IMR-90 (cell line): Measurements from ENCODE around the gene DSE. TPM values are rescaled to one million over a fixed set of nuclear protein-coding genes. Genes with fewer than 3 reads are reported as not detected.

Experiments used
- ATAC-seq: fragments of 200-7000 bp; cut with Tn5 transposase; 2 replicates; pipeline ENCODE4 v1.9.1; 2020; ENCODE audit warnings: low read depth, mild to moderate bottlenecking, moderate library complexity
- BruUV-seq: library from RNA; stranded (reverse); fragments of 400-500 nt; replicated peaks from 2 replicates; lab custom pipeline; 2021; lab: Mats Ljungman, UMichigan
- CTCF ChIA-PET: fragments of 300-600 bp; formaldehyde crosslinking; extraction: SDS; loops from one replicate; lab custom pipeline; 2021; ENCODE audit warnings: antibody characterized with exemption; lab: Yijun Ruan, JAX
- POLR2A ChIA-PET: fragments of 300-600 bp; sonication (Branson Sonifier 250); formaldehyde crosslinking; loops from one replicate; lab custom pipeline; 2022; ENCODE audit warnings: antibody characterized with exemption; ENCODE audit not compliant: unreplicated experiment; lab: Charles Lee
- DNase-seq: peaks from one replicate; pipeline ENCODE4 v3.0.0; 2013
- H2AFZ ChIP-seq: replicated peaks from 2 replicates; pipeline ENCODE3; 2013; ENCODE audit warnings: low read length, mild to moderate bottlenecking; ENCODE audit not compliant: poor library complexity
- H2AK5ac ChIP-seq: 2 replicates; pipeline ENCODE4 v1.6.1; 2013; ENCODE audit warnings: low read depth, low read length, inconsistent platforms
- H2AK9ac ChIP-seq: replicated peaks from 2 replicates; pipeline ENCODE3; 2013; ENCODE audit warnings: mild to moderate bottlenecking, low read depth, low read length, moderate library complexity; ENCODE audit not compliant: poor library complexity
- H2BK120ac ChIP-seq: 2 replicates; pipeline ENCODE4 v1.6.1; 2013; ENCODE audit warnings: low read depth, low read length, inconsistent platforms
- H2BK15ac ChIP-seq: 3 replicates; pipeline ENCODE4 v1.6.1; 2013; ENCODE audit warnings: low read depth, low read length, inconsistent platforms
- H2BK20ac ChIP-seq: 2 replicates; pipeline ENCODE4 v1.6.1; 2013; ENCODE audit warnings: low read depth, mild to moderate bottlenecking, inconsistent platforms, low read length, moderate library complexity
- H2BK5ac ChIP-seq: 2 replicates; pipeline ENCODE4 v1.6.1; 2013; ENCODE audit warnings: mild to moderate bottlenecking, low read depth, low read length, inconsistent platforms; ENCODE audit not compliant: poor library complexity, severe bottlenecking
- H3K14ac ChIP-seq: replicated peaks from 2 replicates; pipeline ENCODE4 v1.6.1; 2013; ENCODE audit warnings: low read depth, low read length, inconsistent platforms
- H3K18ac ChIP-seq: 2 replicates; pipeline ENCODE4 v1.6.1; 2013; ENCODE audit warnings: low read depth, low read length, control low read depth
- H3K23ac ChIP-seq: 2 replicates; pipeline ENCODE4 v1.6.1; 2013; ENCODE audit warnings: low read depth, low read length, inconsistent platforms
- H3K27ac ChIP-seq: 2 replicates; pipeline ENCODE4 v1.5.1; 2013; ENCODE audit warnings: mild to moderate bottlenecking, control low read depth, low read length; ENCODE audit not compliant: insufficient read depth
- H3K27me3 ChIP-seq: 2 replicates; pipeline ENCODE4 v1.6.1; 2013; ENCODE audit warnings: low read length; ENCODE audit not compliant: control insufficient read depth, insufficient read depth
- H3K36me3 ChIP-seq: 2 replicates; pipeline ENCODE4 v1.6.1; 2013; ENCODE audit warnings: low read length, mixed read lengths; ENCODE audit not compliant: control insufficient read depth, insufficient read depth
- H3K4ac ChIP-seq: 2 replicates; pipeline ENCODE4 v1.6.1; 2013; ENCODE audit warnings: low read depth, low read length, inconsistent platforms
- H3K4me1 ChIP-seq: 2 replicates; pipeline ENCODE4 v1.6.1; 2013; ENCODE audit warnings: low read length, mixed read lengths; ENCODE audit not compliant: control insufficient read depth, insufficient read depth
- H3K4me2 ChIP-seq: 2 replicates; pipeline ENCODE4 v1.6.1; 2013; ENCODE audit warnings: low read depth, mild to moderate bottlenecking, control low read depth, low read length, moderate library complexity
- H3K4me3 ChIP-seq: 2 replicates; pipeline ENCODE4 v1.5.1; 2013; ENCODE audit warnings: low read depth, mild to moderate bottlenecking, control low read depth, low read length, moderate library complexity; ENCODE audit not compliant: insufficient read depth
- H3K56ac ChIP-seq: 2 replicates; pipeline ENCODE4 v1.6.1; 2013; ENCODE audit warnings: low read length, inconsistent platforms; ENCODE audit not compliant: insufficient read depth; ENCODE audit errors: extremely low read depth
- H3K79me1 ChIP-seq, 2 experiments: 2 replicates each; pipeline ENCODE4 v1.6.1; 2013; ENCODE audit warnings: low read length in 2 of 2, inconsistent platforms in 1 of 2, low read depth in 1 of 2
- H3K9ac ChIP-seq: 2 replicates; pipeline ENCODE4 v1.6.1; 2013; ENCODE audit warnings: low read depth, low read length, control low read depth
- H3K9me1 ChIP-seq: 2 replicates; pipeline ENCODE4 v1.6.1; 2013; ENCODE audit warnings: low read length, inconsistent platforms; ENCODE audit not compliant: insufficient read depth
- H3K9me3 ChIP-seq: 2 replicates; pipeline ENCODE4 v1.6.1; 2013; ENCODE audit warnings: low read length; ENCODE audit not compliant: control insufficient read depth, insufficient read depth
- H4K20me1 ChIP-seq: 2 replicates; pipeline ENCODE4 v1.6.1; 2013; ENCODE audit warnings: low read length, inconsistent platforms; ENCODE audit not compliant: insufficient read depth
- H4K5ac ChIP-seq: 2 replicates; pipeline ENCODE4 v1.6.1; 2013; ENCODE audit warnings: mild to moderate bottlenecking, low read depth, low read length, control low read depth
- H4K8ac ChIP-seq, 2 experiments: 2 replicates each; pipeline ENCODE4 v1.6.1; 2013; ENCODE audit warnings: low read depth in 2 of 2, low read length in 2 of 2, control low read depth in 1 of 2, inconsistent platforms in 1 of 2
- H4K91ac ChIP-seq: 2 replicates; pipeline ENCODE4 v1.6.1; 2013; ENCODE audit warnings: low read depth, low read length, inconsistent platforms; ENCODE audit not compliant: insufficient read depth
- BHLHE40 ChIP-seq: fragments of 150-350 bp; IDR thresholded peaks from 2 replicates; pipeline ENCODE4 v1.6.1; 2016; ENCODE audit warnings: mild to moderate bottlenecking, low read depth, low read length
- CEBPB ChIP-seq: IDR thresholded peaks from 2 replicates; pipeline ENCODE4 v1.6.1; 2012; ENCODE audit warnings: low read depth, low read length, improper control_type of control experiment
- ELK1 ChIP-seq: fragments of 150-350 bp; IDR thresholded peaks from 2 replicates; pipeline ENCODE4 v1.6.1; 2016; ENCODE audit warnings: low read depth, mild to moderate bottlenecking, low read length, moderate library complexity, borderline replicate concordance
- FOS ChIP-seq: fragments of 150-350 bp; IDR thresholded peaks from 2 replicates; pipeline ENCODE4 v1.6.1; 2016; ENCODE audit warnings: low read depth, low read length
- MAFK ChIP-seq: IDR thresholded peaks from 2 replicates; pipeline ENCODE4 v1.6.1; 2012; ENCODE audit warnings: low read depth, low read length, improper control_type of control experiment
- MAZ ChIP-seq: IDR thresholded peaks from 2 replicates; pipeline ENCODE4 v1.6.1; 2012; ENCODE audit warnings: low read depth, mild to moderate bottlenecking, low read length, improper control_type of control experiment, moderate library complexity, borderline replicate concordance
- MXI1 ChIP-seq: IDR thresholded peaks from 2 replicates; pipeline ENCODE4 v1.6.1; 2012; ENCODE audit warnings: low read depth, mild to moderate bottlenecking, low read length, moderate library complexity, borderline replicate concordance
- POLR2A ChIP-seq: IDR thresholded peaks from 2 replicates; pipeline ENCODE4 v1.6.1; 2012; ENCODE audit warnings: mild to moderate bottlenecking, low read depth, low read length
- RAD21 ChIP-seq: IDR thresholded peaks from 2 replicates; pipeline ENCODE4 v1.6.1; 2012; ENCODE audit warnings: low read length, improper control_type of control experiment
- RCOR1 ChIP-seq: IDR thresholded peaks from 2 replicates; pipeline ENCODE4 v1.6.1; 2012; ENCODE audit warnings: mild to moderate bottlenecking, low read length, improper control_type of control experiment; ENCODE audit not compliant: insufficient replicate concordance
- RFX5 ChIP-seq: IDR thresholded peaks from 2 replicates; pipeline ENCODE4 v1.8.0; 2012; ENCODE audit warnings: low read depth, mild to moderate bottlenecking, low read length, moderate library complexity
- USF2 ChIP-seq: fragments of 150-350 bp; IDR thresholded peaks from 2 replicates; pipeline ENCODE4 v1.6.1; 2017; ENCODE audit warnings: mild to moderate bottlenecking, antibody characterized with exemption, low read length, low read depth
- WGBS, 2 experiments: methylation state at CpG; one replicate each; pipeline versions ENCODE4 v1.1.5 to v1.1.7; 2013; ENCODE audit warnings: missing lambda C conversion rate in 2 of 2; ENCODE audit not compliant: insufficient read length in 1 of 2; ENCODE audit errors: extremely low coverage in 2 of 2; 5-methylcytosine and 5-hydroxymethylcytosine counted together
- dilution Hi-C: fragments of 300-500 bp; cut with HindIII; formaldehyde crosslinking; loops from one replicate; pipeline ENCODE4 v1.14.3; 2018; ENCODE audit warnings: low sequenced_read_pairs; ENCODE audit not compliant: unreplicated experiment
- in situ Hi-C: fragments of 300-500 bp; cut with MboI; formaldehyde crosslinking; loops from 3 replicates; pipeline ENCODE4 v1.14.3; 2019; ENCODE audit warnings: low sequenced_read_pairs, inconsistent platforms, mixed read lengths
- intact Hi-C: fragments of 100-400 bp; cut with micrococcal nuclease; formaldehyde crosslinking; loops from 2 replicates; pipeline ENCODE4 v1.10.0; 2022
- polyA plus RNA-seq, 3 experiments: library from polyadenylated mRNA; depleted of rRNA; stranded (reverse); fragments of >200 nt; gene quantifications; 2 replicates each; pipeline ENCODE4 v1.2.3, GENCODE V29; 2012; ENCODE audit warnings: low replicate concordance in 1 of 3
- total RNA-seq: library from RNA; depleted of rRNA; stranded (reverse); fragments of >200 nt; gene quantifications from 2 replicates; pipeline ENCODE4 v1.2.3, GENCODE V29; 2012

Gene DSE
- total and polyA plus RNA-seq, 2 of the 4 experiments (the other 2 are of a cell fraction) = 48.0 to 154 TPM

GRCh38 chr6:116381000-116381399 lies 10.3 kb downstream of the DSE start:
- peak overlapping the region; percentile 8 for H2BK5ac ChIP-seq
- H3K4ac ChIP-seq = no peak overlapping the region; the same call in 1 of the 2 replicates
- H3K56ac ChIP-seq = no peak overlapping the region
- H2BK120ac ChIP-seq = no peak overlapping the region
- H3K4me3 ChIP-seq = no peak overlapping the region
- no peak overlapping the region for H3K23ac ChIP-seq
- H2AK5ac ChIP-seq = no peak overlapping the region
- H3K36me3 ChIP-seq = no peaks in the 10 kb centered on the region
- no peak overlapping the region for H3K27ac ChIP-seq
- peaks cover 12% of the 10 kb centered on the region for H3K4me1 ChIP-seq
- ATAC-seq (no peak), DNase-seq (no peak)
- TF ChIP-seq RAD21 = no peak
- no peak for TF ChIP-seq ELK1
- no peak for TF ChIP-seq CEBPB
- no peak for TF ChIP-seq FOS
- TF ChIP-seq RFX5 = no peak
- TF ChIP-seq USF2 = no peak
- TF ChIP-seq BHLHE40 = no peak
- no peak for TF ChIP-seq MXI1
- no peak for TF ChIP-seq MAZ
- no peak for TF ChIP-seq MAFK
- no peak for TF ChIP-seq POLR2A
- no peak for TF ChIP-seq RCOR1
- no peak overlapping the region for H2AK9ac ChIP-seq
- H3K4me2 ChIP-seq = no peak overlapping the region
- CTCF ChIA-PET = no interaction called here
- WGBS, 2 experiments = 25% methylated on average over 1 of the region's 3 CpGs; no CpG with 5 or more reads in 1 of the 2 experiments
- no peak overlapping the region for H2AFZ ChIP-seq
- H4K20me1 ChIP-seq = peaks cover 46% of the 10 kb centered on the region; the same call in 1 of the 2 replicates
- H2BK15ac ChIP-seq = no peak overlapping the region
- peak overlapping the region; percentile 33; the same call in 1 of the 2 replicates for H3K14ac ChIP-seq
- H3K79me1 ChIP-seq = peaks cover 34 to 77% of the 10 kb centered on the region in 2 experiments
- H3K9me3 ChIP-seq = no peaks in the 10 kb centered on the region
- intact Hi-C loops = no loop called here
- no TSS peak for BruUV-seq
- in situ Hi-C loops = no loop called here
- no peak overlapping the region for H4K8ac ChIP-seq
- POLR2A ChIA-PET = no interaction called here
- no peak overlapping the region for H3K9ac ChIP-seq
- dilution Hi-C loops = no loop called here
- H4K91ac ChIP-seq = no peak overlapping the region
- H3K9me1 ChIP-seq = peaks cover 19% of the 10 kb centered on the region
- H2BK20ac ChIP-seq = no peak overlapping the region
- no peak overlapping the region for H3K18ac ChIP-seq
- no peak overlapping the region for H4K5ac ChIP-seq
- H3K27me3 ChIP-seq = no peaks in the 10 kb centered on the region
